IPS-18a (cell line): ENCODE measurements around the gene USO1.
A peak's percentile ranks its signal among the peaks of the same experiment; 100 is the strongest.
"Not testable (repeated sequence)": the region's sequence is repeated elsewhere in the genome, so short reads cannot be mapped to it uniquely, and the experiment has no call there.

Experiments used
- H3K27ac ChIP-seq: one replicate; pipeline ENCODE4 v1.5.1; 2013; ENCODE audit warnings: low read length
- H3K27me3 ChIP-seq: one replicate; pipeline ENCODE4 v1.6.1; 2013; ENCODE audit warnings: mild to moderate bottlenecking, low read length; ENCODE audit not compliant: control insufficient read depth, insufficient read depth
- H3K36me3 ChIP-seq: one replicate; pipeline ENCODE4 v1.6.1; 2013; ENCODE audit warnings: low read depth, low read length; ENCODE audit not compliant: control insufficient read depth
- H3K4me1 ChIP-seq: one replicate; pipeline ENCODE4 v1.6.1; 2013; ENCODE audit warnings: low read depth, low read length; ENCODE audit not compliant: control insufficient read depth
- H3K4me3 ChIP-seq: one replicate; pipeline ENCODE4 v1.5.1; 2013; ENCODE audit warnings: low read length
- H3K9ac ChIP-seq: one replicate; pipeline ENCODE4 v1.6.1; 2013; ENCODE audit warnings: mild to moderate bottlenecking, low read length, moderate library complexity
- H3K9me3 ChIP-seq: one replicate; pipeline ENCODE4 v1.6.1; 2013; ENCODE audit warnings: low read depth, low read length; ENCODE audit not compliant: control insufficient read depth

Gene USO1

GRCh38 chr4:75715105-75715799 lies 9.1 kb upstream of the USO1 start:
- H3K4me1 ChIP-seq: no peaks in the 10 kb centered on the region
- no peaks in the 10 kb centered on the region for H3K9me3 ChIP-seq
- H3K27me3 ChIP-seq: no peaks in the 10 kb centered on the region
- no peak overlapping the region for H3K9ac ChIP-seq
- H3K4me3 ChIP-seq: no peak overlapping the region
- peaks cover 6% of the 10 kb centered on the region for H3K36me3 ChIP-seq
- no peak overlapping the region for H3K27ac ChIP-seq

GRCh38 chr4:75716054-75716453 lies 8.3 kb upstream of the USO1 start:
- not testable (repeated sequence) for H3K36me3 ChIP-seq, H3K9ac ChIP-seq, H3K9me3 ChIP-seq, H3K4me3 ChIP-seq, H3K27ac ChIP-seq, H3K27me3 ChIP-seq, H3K4me1 ChIP-seq

GRCh38 chr4:75717408-75717807 lies 7.0 kb upstream of the USO1 start:
- H3K27me3 ChIP-seq: no peaks in the 10 kb centered on the region
- no peak overlapping the region for H3K27ac ChIP-seq
- peaks cover 5% of the 10 kb centered on the region for H3K36me3 ChIP-seq
- no peaks in the 10 kb centered on the region for H3K9me3 ChIP-seq
- H3K4me1 ChIP-seq: peaks cover 5% of the 10 kb centered on the region
- no peak overlapping the region for H3K9ac ChIP-seq
- H3K4me3 ChIP-seq: no peak overlapping the region

- H3K27me3 ChIP-seq: no peaks in the 10 kb centered on the region
- H3K27ac ChIP-seq: no peak overlapping the region
- H3K4me1 ChIP-seq: peaks cover 14% of the 10 kb centered on the region
- H3K4me3 ChIP-seq: no peak overlapping the region
- no peaks in the 10 kb centered on the region for H3K9me3 ChIP-seq
- H3K9ac ChIP-seq: no peak overlapping the region
- peaks cover 5% of the 10 kb centered on the region for H3K36me3 ChIP-seq
These were observed 5.8 kb upstream of the USO1 start for GRCh38 chr4:75718529-75718928.

GRCh38 chr4:75722417-75722816 lies 2.0 kb upstream of the USO1 start:
- H3K9ac ChIP-seq: peak overlapping the region; percentile 13
- peaks cover 22% of the 10 kb centered on the region for H3K4me1 ChIP-seq
- H3K27me3 ChIP-seq: no peaks in the 10 kb centered on the region
- no peak overlapping the region for H3K27ac ChIP-seq
- H3K36me3 ChIP-seq: peaks cover 5% of the 10 kb centered on the region
- no peaks in the 10 kb centered on the region for H3K9me3 ChIP-seq
- H3K4me3 ChIP-seq: peak overlapping the region; percentile 91

- Histone ChIP-seq H3K4me3 (peak overlapping the region; percentile 91), H3K4me1 (peaks cover 26% of the 10 kb centered on the region), H3K9ac (peak overlapping the region; percentile 97), H3K36me3 (peaks cover 3% of the 10 kb centered on the region), H3K27ac (no peak overlapping the region), H3K9me3 (no peaks in the 10 kb centered on the region), H3K27me3 (no peaks in the 10 kb centered on the region)
These were observed 963 bp upstream of the USO1 start for GRCh38 chr4:75723163-75724065.

GRCh38 chr4:75724867-75725724 lies 719 bp downstream of the USO1 start:
- H3K27ac ChIP-seq: peak overlapping the region; percentile 58
- no peaks in the 10 kb centered on the region for H3K27me3 ChIP-seq
- no peaks in the 10 kb centered on the region for H3K36me3 ChIP-seq
- H3K9me3 ChIP-seq: no peaks in the 10 kb centered on the region
- peak overlapping the region; percentile 97 for H3K9ac ChIP-seq
- H3K4me3 ChIP-seq: peak overlapping the region; percentile 91
- peaks cover 26% of the 10 kb centered on the region for H3K4me1 ChIP-seq

- Histone ChIP-seq H3K4me1 (peaks cover 26% of the 10 kb centered on the region), H3K4me3 (peak overlapping the region; percentile 91), H3K9ac (peak overlapping the region; percentile 97)
- not testable (repeated sequence) for H3K9me3 ChIP-seq, H3K27ac ChIP-seq, H3K36me3 ChIP-seq, H3K27me3 ChIP-seq
These were observed 1.7 kb downstream of the USO1 start for GRCh38 chr4:75725942-75726538.

GRCh38 chr4:75726577-75726976 lies 2.2 kb downstream of the USO1 start:
- H3K9me3 ChIP-seq: no peaks in the 10 kb centered on the region
- peaks cover 26% of the 10 kb centered on the region for H3K4me1 ChIP-seq
- no peaks in the 10 kb centered on the region for H3K27me3 ChIP-seq
- H3K4me3 ChIP-seq: peak overlapping the region; percentile 91
- no peaks in the 10 kb centered on the region for H3K36me3 ChIP-seq
- H3K9ac ChIP-seq: peak overlapping the region; percentile 97
- H3K27ac ChIP-seq: no peak overlapping the region

GRCh38 chr4:75727073-75727472 lies 2.7 kb downstream of the USO1 start:
- no peak overlapping the region for H3K27ac ChIP-seq

GRCh38 chr4:75729836-75730235 lies 5.5 kb downstream of the USO1 start:
- Histone ChIP-seq H3K4me1 (peaks cover 12% of the 10 kb centered on the region), H3K36me3 (no peaks in the 10 kb centered on the region), H3K9me3 (no peaks in the 10 kb centered on the region), H3K27me3 (no peaks in the 10 kb centered on the region), H3K27ac (no peak overlapping the region), H3K4me3 (no peak overlapping the region), H3K9ac (no peak overlapping the region)

More at GRCh38 chr4:75727073-75727472, 2.7 kb downstream of the USO1 start:
- H3K4me3 ChIP-seq: peak overlapping the region; percentile 91
- H3K9ac ChIP-seq: peak overlapping the region; percentile 33
- peaks cover 24% of the 10 kb centered on the region for H3K4me1 ChIP-seq
- H3K9me3 ChIP-seq: no peaks in the 10 kb centered on the region
- no peaks in the 10 kb centered on the region for H3K36me3 ChIP-seq
- H3K27me3 ChIP-seq: no peaks in the 10 kb centered on the region
